Gastroesophageal sphincter (tissue), 3 donors: Measurements from ENCODE around the gene DTHD1.

Source experiments
- EP300 ChIP-seq: sonication (generic); formaldehyde crosslinking; IDR thresholded peaks from one replicate; pipeline ENCODE4 v1.6.1; 2017; ENCODE audit warnings: antibody characterized with exemption, mild to moderate bottlenecking
- POLR2AphosphoS5 ChIP-seq: sonication (generic); formaldehyde crosslinking; IDR thresholded peaks from one replicate; pipeline ENCODE4 v1.6.1; 2017; ENCODE audit warnings: antibody characterized with exemption
- TF ChIP-seq, protein P1 (sequence below), 4 experiments: fragments of 200-600 bp in 2 of 4; fragments of 450-650 bp in 2 of 4; sonication (generic) in 1 of 4; IDR thresholded peaks; one replicate each; pipeline ENCODE4 v1.5.1; 2017 to 2019; ENCODE audit warnings: antibody characterized with exemption in 4 of 4, mild to moderate bottlenecking in 2 of 4, moderate library complexity in 2 of 4

- TF ChIP-seq, protein P1, sequence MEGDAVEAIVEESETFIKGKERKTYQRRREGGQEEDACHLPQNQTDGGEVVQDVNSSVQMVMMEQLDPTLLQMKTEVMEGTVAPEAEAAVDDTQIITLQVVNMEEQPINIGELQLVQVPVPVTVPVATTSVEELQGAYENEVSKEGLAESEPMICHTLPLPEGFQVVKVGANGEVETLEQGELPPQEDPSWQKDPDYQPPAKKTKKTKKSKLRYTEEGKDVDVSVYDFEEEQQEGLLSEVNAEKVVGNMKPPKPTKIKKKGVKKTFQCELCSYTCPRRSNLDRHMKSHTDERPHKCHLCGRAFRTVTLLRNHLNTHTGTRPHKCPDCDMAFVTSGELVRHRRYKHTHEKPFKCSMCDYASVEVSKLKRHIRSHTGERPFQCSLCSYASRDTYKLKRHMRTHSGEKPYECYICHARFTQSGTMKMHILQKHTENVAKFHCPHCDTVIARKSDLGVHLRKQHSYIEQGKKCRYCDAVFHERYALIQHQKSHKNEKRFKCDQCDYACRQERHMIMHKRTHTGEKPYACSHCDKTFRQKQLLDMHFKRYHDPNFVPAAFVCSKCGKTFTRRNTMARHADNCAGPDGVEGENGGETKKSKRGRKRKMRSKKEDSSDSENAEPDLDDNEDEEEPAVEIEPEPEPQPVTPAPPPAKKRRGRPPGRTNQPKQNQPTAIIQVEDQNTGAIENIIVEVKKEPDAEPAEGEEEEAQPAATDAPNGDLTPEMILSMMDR (IDR thresholded peaks at IDR 0.05), result no peak
- TF ChIP-seq EP300, result no peak
- TF ChIP-seq POLR2AphosphoS5, result no peak
These were observed 47.7 kb upstream of the DTHD1 start for GRCh38 chr4:36233567-36234266.
